ENCODE data around the gene ACOT7. TPM values are rescaled to one million over a fixed set of nuclear protein-coding genes. Genes with fewer than 3 reads are reported as not detected.

The ACOT7 gene
- total RNA-seq, 1 experiment from 2014 or later, result 120 TPM

- in situ Hi-C loops (cut with HindIII; ENCODE audit: low pct_unique_long_range_greater_than_20kb, low sequenced_read_pairs) (no loop called here), intact Hi-C loops (cut with micrococcal nuclease; ENCODE audit: unreplicated experiment) (no loop called here)
- Histone ChIP-seq H3K27ac (ENCODE audit: low read length) (no peak overlapping the region), H3K27me3 (ENCODE audit: control insufficient read depth, insufficient read depth, low read length) (no peaks in the 10 kb centered on the region), H3K9me3 (ENCODE audit: control insufficient read depth, insufficient read depth, low read depth, low read length) (no peaks in the 10 kb centered on the region), H3K4me3 (ENCODE audit: low read depth in 2 of 2, low read length in 2 of 2) (no peak overlapping the region), H3K36me3 (ENCODE audit: control insufficient read depth, insufficient read depth, low read length) (no peaks in the 10 kb centered on the region), H3K4me1 (ENCODE audit: control insufficient read depth, insufficient read depth, low read length) (peaks cover 8% of the 10 kb centered on the region)
- ATAC-seq, result no peak
- DNase-seq (ENCODE audit: low read depth, low spot score), result no peak
- TF ChIP-seq CTCF (IDR thresholded peaks at IDR 0.05) (no peak), SIN3A (IDR thresholded peaks at IDR 0.05; ENCODE audit: borderline replicate concordance, insufficient read depth, low read depth, low read length) (no peak), REST (IDR thresholded peaks at IDR 0.05; ENCODE audit: insufficient read depth in 1 of 2, low read depth in 2 of 2, low read length in 1 of 2) (no peak)
- ChIA-PET POLR2A (no interaction called here), CTCF (interaction anchor here (0.5 to 0.6 kb wide), 2 partner anchors 189 to 198 kb away, joined by 3 to 5 read pairs; no protein-coding TSS in a partner anchor)
- BruUV-seq (replicated peaks), result no TSS peak
Observed at GRCh38 chr1:6251233-6251632, 142.3 kb downstream of the ACOT7 start.

- Histone ChIP-seq H3K27me3 (ENCODE audit: control insufficient read depth, insufficient read depth, low read length) (no peaks in the 10 kb centered on the region), H3K36me3 (ENCODE audit: control insufficient read depth, insufficient read depth, low read length) (no peaks in the 10 kb centered on the region), H3K4me3 (ENCODE audit: low read depth in 2 of 2, low read length in 2 of 2) (peak overlapping the region in 1 of 2 experiments; percentile 12; a peak in 1 of 4 replicates), H3K9me3 (ENCODE audit: control insufficient read depth, insufficient read depth, low read depth, low read length) (no peaks in the 10 kb centered on the region), H3K4me1 (ENCODE audit: control insufficient read depth, insufficient read depth, low read length) (peaks cover 10% of the 10 kb centered on the region), H3K27ac (ENCODE audit: low read length) (no peak overlapping the region)
- no peak for ATAC-seq
- ChIA-PET POLR2A (no interaction called here), CTCF (no interaction called here)
- no peak for DNase-seq (ENCODE audit: low read depth, low spot score)
- intact Hi-C loops (cut with micrococcal nuclease; ENCODE audit: unreplicated experiment) (loop anchor here (5.0 kb wide), 2 partner anchors 162 to 227 kb away; no protein-coding TSS in a partner anchor), in situ Hi-C loops (cut with HindIII; ENCODE audit: low pct_unique_long_range_greater_than_20kb, low sequenced_read_pairs) (no loop called here)
- TF ChIP-seq SIN3A (IDR thresholded peaks at IDR 0.05; ENCODE audit: borderline replicate concordance, insufficient read depth, low read depth, low read length) (no peak), REST (IDR thresholded peaks at IDR 0.05; ENCODE audit: insufficient read depth in 1 of 2, low read depth in 2 of 2, low read length in 1 of 2) (no peak), TCF7L2 (IDR thresholded peaks at IDR 0.05; ENCODE audit: low read depth, low read length) (no peak), POLR2AphosphoS5 (IDR thresholded peaks at IDR 0.05; ENCODE audit: low read depth, low read length) (no peak), CTCF (IDR thresholded peaks at IDR 0.05) (no peak)
- no TSS peak for BruUV-seq (replicated peaks)
Observed at GRCh38 chr1:6249739-6250689, 143.6 kb downstream of the ACOT7 start.

All from Panc1 (cell line).